AG04450 (cell line): ENCODE measurements around the gene SMIM24. TPM values are rescaled to one million over a fixed set of nuclear protein-coding genes. Genes with fewer than 3 reads are reported as not detected.

ENCODE experiments used
- CTCF ChIA-PET: fragments of 300-600, 350-600 bp; formaldehyde crosslinking; extraction: SDS; loops from one replicate; lab custom pipeline; 2022; ENCODE audit warnings: antibody characterized with exemption, inconsistent platforms; lab: Charles Lee
- POLR2A ChIA-PET: fragments of 350-600 bp; formaldehyde crosslinking; extraction: SDS; loops from one replicate; lab custom pipeline; 2021; ENCODE audit warnings: antibody characterized with exemption, inconsistent platforms; lab: Yijun Ruan, JAX
- DNase-seq: peaks from one replicate; pipeline ENCODE4 v3.0.0-alpha.2; 2011; ENCODE audit warnings: low read depth, low spot score
- H3K27ac ChIP-seq: one replicate; pipeline ENCODE4 v1.5.1; 2012; ENCODE audit warnings: low read depth, low read length, control low read depth
- H3K27me3 ChIP-seq: one replicate; pipeline ENCODE4 v1.6.0; 2012; ENCODE audit warnings: low read length; ENCODE audit not compliant: control insufficient read depth, insufficient read depth
- H3K4me3 ChIP-seq: 2 replicates; pipeline ENCODE4 v1.5.1; 2011; ENCODE audit warnings: mild to moderate bottlenecking, low read depth, low read length, control low read depth
- H3K9me3 ChIP-seq: 2 replicates; pipeline ENCODE4 v1.5.1; 2012; ENCODE audit warnings: low read length; ENCODE audit not compliant: control insufficient read depth, insufficient read depth
- polyA plus RNA-seq: library from polyadenylated mRNA; depleted of rRNA; stranded (reverse); fragments of >200 nt; gene quantifications from 2 replicates; pipeline ENCODE4 v1.2.3, GENCODE V29; 2011
- TF ChIP-seq, protein P1 (sequence below): IDR thresholded peaks from 2 replicates; pipeline ENCODE4 v1.5.1; 2011; ENCODE audit warnings: low read depth, low read length, control low read depth, inconsistent platforms

The SMIM24 gene
- polyA plus RNA-seq, 1 experiment = 0.19 TPM

DNA sequence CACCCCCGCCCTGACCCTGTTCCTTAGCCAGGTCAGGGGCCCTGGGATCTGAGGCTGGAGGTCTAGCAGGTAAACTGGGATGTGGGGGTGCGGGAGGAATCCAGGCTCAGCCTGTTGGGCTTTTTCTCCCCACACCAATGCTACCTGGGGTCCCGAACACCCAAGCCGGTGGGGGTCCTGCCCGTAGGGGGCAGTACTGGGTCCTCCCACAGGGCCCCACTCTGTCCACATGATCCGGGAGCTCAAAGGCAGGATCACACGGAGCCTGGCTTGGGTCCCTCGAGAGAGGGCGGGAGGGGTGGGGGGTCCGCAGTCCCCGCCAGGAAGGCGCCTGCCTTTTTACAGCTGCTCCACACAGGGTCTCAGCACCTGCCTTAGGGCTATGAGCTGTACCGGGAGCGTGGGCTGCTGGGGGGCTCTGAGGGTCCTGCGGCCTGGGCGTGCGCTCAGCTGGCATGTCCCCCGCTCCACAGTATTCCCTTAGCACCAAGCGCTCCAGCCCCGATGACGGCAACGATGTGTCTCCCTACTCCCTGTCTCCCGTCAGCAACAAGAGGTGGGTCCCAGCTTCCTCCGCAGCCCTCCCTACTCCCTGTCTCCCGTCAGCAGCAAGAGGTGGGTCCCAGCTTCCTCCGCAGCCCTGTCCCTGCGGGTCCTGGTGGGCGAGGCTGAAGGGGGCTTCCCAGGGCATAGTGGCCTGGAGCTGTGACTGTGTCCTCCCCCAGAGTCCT, 46.3 kb upstream of the SMIM24 start:
- TF ChIP-seq, protein P1, sequence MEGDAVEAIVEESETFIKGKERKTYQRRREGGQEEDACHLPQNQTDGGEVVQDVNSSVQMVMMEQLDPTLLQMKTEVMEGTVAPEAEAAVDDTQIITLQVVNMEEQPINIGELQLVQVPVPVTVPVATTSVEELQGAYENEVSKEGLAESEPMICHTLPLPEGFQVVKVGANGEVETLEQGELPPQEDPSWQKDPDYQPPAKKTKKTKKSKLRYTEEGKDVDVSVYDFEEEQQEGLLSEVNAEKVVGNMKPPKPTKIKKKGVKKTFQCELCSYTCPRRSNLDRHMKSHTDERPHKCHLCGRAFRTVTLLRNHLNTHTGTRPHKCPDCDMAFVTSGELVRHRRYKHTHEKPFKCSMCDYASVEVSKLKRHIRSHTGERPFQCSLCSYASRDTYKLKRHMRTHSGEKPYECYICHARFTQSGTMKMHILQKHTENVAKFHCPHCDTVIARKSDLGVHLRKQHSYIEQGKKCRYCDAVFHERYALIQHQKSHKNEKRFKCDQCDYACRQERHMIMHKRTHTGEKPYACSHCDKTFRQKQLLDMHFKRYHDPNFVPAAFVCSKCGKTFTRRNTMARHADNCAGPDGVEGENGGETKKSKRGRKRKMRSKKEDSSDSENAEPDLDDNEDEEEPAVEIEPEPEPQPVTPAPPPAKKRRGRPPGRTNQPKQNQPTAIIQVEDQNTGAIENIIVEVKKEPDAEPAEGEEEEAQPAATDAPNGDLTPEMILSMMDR = peak; percentile 32
- Histone ChIP-seq H3K9me3 (no peaks in the 10 kb centered on the region; the same call in 1 of the 2 replicates), H3K27me3 (no peaks in the 10 kb centered on the region), H3K27ac (no peak overlapping the region), H3K4me3 (no peak overlapping the region)
- no peak for DNase-seq
- ChIA-PET CTCF (no interaction called here), POLR2A (interaction anchor here (1.3 kb wide), 1 partner anchor 132 kb away, joined by 3 read pairs; no protein-coding TSS in a partner anchor)

DNA sequence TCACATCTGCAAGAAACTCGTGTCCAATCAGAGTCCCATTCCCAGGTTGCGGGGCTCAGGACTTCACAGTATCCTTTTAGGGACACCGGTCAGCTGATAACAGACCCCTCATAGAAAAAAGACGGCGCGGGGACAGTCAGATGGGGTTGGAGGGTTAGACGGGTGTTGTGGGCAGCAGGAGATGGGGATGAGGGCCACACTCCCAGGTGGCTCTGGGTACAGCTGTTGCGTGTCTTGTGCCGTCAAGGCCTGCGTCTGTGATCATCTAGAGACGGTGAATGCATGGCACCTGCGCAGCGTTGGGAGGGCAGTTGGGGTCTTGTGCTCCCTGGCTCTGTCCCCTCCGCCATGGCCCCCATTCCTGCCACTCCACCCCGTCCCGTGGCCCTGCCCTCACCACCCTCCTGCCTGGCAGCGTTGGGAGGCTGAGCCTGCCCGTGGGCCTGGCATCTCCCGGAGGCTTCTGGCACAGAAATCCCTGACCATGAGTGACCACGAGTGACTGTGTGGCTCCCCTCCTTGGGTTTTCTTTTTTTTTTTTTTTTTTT, 44.7 kb upstream of the SMIM24 start:
- H3K4me3 ChIP-seq = no peak overlapping the region
- H3K27ac ChIP-seq = no peak overlapping the region
- H3K9me3 ChIP-seq = no peaks in the 10 kb centered on the region; the same call in 1 of the 2 replicates
- POLR2A ChIA-PET = no interaction called here
- DNase-seq = no peak
- CTCF ChIA-PET = no interaction called here
- TF ChIP-seq, protein P1 = no peak
- H3K27me3 ChIP-seq = no peaks in the 10 kb centered on the region

DNA sequence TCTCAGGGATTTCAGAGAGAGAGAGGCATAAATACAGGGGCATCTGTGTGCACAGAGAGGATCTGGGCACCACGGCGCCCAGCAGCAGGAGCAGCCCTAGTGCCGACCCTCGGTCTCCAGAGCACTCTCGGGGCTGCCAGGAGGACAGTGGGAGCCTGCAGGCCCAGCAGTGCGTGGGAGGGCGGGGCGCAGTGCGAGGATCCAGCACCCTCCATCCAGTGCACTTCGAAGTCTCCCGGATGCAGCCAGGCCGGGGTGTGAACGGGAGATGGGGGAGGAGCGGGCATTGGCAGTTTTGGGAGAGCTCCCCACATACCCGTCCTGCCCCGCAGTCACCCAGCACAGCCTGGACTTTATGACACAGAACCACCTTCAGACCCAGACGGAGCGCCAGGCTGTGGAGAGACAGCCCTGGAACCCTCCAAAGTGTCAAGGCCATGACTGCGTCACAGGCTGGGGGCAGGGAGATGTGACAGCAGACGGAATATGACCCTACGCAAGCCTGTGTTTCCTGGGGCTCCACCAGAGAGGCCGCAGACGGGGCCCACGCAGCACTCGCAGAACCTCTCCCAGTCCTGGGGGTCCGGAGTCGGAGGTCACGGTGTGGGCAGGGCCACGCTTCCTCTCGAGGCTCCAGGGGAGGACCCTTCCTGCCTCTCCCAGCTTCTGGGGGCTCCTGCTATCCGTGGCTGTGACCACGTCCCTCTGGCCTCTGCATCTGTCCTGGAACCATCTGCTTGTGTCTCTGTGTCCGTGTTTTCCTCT, 43.9 kb upstream of the SMIM24 start:
- no peak overlapping the region for H3K27ac ChIP-seq
- TF ChIP-seq, protein P1 = no peak
- no peaks in the 10 kb centered on the region for H3K27me3 ChIP-seq
- H3K9me3 ChIP-seq = no peaks in the 10 kb centered on the region; the same call in 1 of the 2 replicates
- no peak for DNase-seq
- ChIA-PET CTCF (no interaction called here), POLR2A (no interaction called here)
- no peak overlapping the region for H3K4me3 ChIP-seq

DNA sequence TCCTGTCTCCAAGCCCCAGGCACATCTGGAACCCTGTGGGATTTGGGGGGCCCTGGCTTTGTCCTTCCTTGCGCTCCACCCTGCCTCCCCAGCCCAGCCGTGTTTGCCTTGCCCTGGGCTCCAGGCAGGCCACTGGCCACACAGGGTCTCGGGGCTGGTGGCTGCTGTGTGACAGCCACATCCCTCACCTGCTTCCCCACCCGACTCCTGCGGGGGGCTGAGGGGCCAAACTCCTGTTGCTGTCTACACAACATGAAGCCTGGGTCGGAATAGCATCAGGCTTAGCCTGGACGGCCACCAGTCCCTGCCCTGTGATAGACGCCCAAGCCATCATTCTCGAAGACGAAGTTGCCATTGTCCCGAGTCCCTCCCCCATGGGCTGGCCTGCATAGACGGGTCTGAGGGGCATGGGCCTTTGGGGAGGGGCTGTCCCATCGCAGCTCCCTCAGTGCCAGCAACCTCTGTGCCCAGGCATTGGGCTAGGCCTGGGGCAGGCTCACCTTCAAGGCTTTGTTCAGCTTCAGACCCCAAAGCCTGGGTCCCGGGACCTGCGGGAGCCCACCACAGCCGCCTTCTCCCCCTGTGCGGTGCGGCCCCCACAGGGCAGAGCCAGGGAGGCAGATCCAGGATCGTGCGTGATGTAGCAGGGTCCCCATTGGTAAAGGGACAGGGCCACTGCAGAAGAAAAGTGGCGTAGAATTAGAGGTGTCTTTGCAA, 43.2 kb upstream of the SMIM24 start:
- TF ChIP-seq, protein P1 = no peak
- Histone ChIP-seq H3K27me3 (no peaks in the 10 kb centered on the region), H3K9me3 (no peaks in the 10 kb centered on the region; the same call in 1 of the 2 replicates), H3K4me3 (no peak overlapping the region), H3K27ac (no peak overlapping the region)
- CTCF ChIA-PET = no interaction called here
- no peak for DNase-seq
- POLR2A ChIA-PET = no interaction called here
